HepG2 (cell line): ENCODE measurements around the gene PMM2. TPM values are rescaled to one million over a fixed set of nuclear protein-coding genes. Genes with fewer than 3 reads are reported as not detected.
A peak's percentile ranks its signal among the peaks of the same experiment; 100 is the strongest.

Source experiments
- ATAC-seq: fragments of 200-7000 bp; cut with Tn5 transposase; 3 replicates; pipeline ENCODE4 v1.9.1; 2020; ENCODE audit warnings: mild to moderate bottlenecking, moderate library complexity
- BruUV-seq: library from RNA; stranded (reverse); fragments of 400-500 nt; replicated peaks from 2 replicates; lab custom pipeline; 2021; lab: Mats Ljungman, UMichigan
- CTCF ChIA-PET: fragments of 300-600 bp; formaldehyde crosslinking; extraction: SDS; loops from one replicate; lab custom pipeline; 2021; ENCODE audit warnings: low total read pairs, inconsistent platforms, low intra/inter-chr PET ratio; lab: Yijun Ruan, JAX
- POLR2A ChIA-PET: fragments of 350-600 bp; sonication (Branson Sonifier 250); formaldehyde crosslinking; loops from one replicate; lab custom pipeline; 2020; ENCODE audit warnings: antibody characterized with exemption, inconsistent platforms; lab: Yijun Ruan, JAX
- DNase-seq: peaks from one replicate; pipeline ENCODE4 v3.0.0-alpha.2; 2015; ENCODE audit warnings: low spot score
- FAIRE-seq: peaks from 3 replicates; lab custom pipeline; 2011; peaks lifted over from hg19 to GRCh38; lab: Jason Lieb, UNC
- H2AFZ ChIP-seq: one replicate; pipeline ENCODE4 v1.6.1; 2011; ENCODE audit warnings: low read length, inconsistent platforms
- H3K27ac ChIP-seq: fragments of 300-600 bp; 3 replicates; pipeline ENCODE4 v1.8.0; 2011; ENCODE audit warnings: mixed run types, mild to moderate bottlenecking, mixed read lengths, low read length, inconsistent platforms; ENCODE audit not compliant: insufficient read depth; ENCODE audit errors: extremely low read length
- H3K27me3 ChIP-seq, 2 experiments: fragments of 200-600 bp in 1 of 2; 2 replicates in 1 of 2; 3 replicates in 1 of 2; pipeline versions ENCODE4 v1.6.0 to v1.8.0; 2011; ENCODE audit warnings: low read length in 2 of 2, mild to moderate bottlenecking in 2 of 2, moderate library complexity in 2 of 2, inconsistent platforms in 1 of 2; ENCODE audit not compliant: insufficient read depth in 2 of 2, control insufficient read depth in 1 of 2
- H3K36me3 ChIP-seq, 2 experiments: fragments of 200-600 bp in 1 of 2; replicated peaks in 1 of 2; 2 replicates in 1 of 2; 3 replicates in 1 of 2; pipeline versions ENCODE4 v1.5.1 to v1.8.0; 2011; ENCODE audit warnings: low read length in 2 of 2, inconsistent platforms in 1 of 2; ENCODE audit not compliant: insufficient read depth in 2 of 2, control insufficient read depth in 1 of 2
- H3K4me1 ChIP-seq: 2 replicates; pipeline ENCODE4 v1.5.1; 2012; ENCODE audit warnings: low read length, inconsistent platforms; ENCODE audit not compliant: insufficient read depth
- H3K4me2 ChIP-seq: 2 replicates; pipeline ENCODE4 v1.6.0; 2011; ENCODE audit warnings: low read depth, low read length, inconsistent platforms
- H3K4me3 ChIP-seq, 3 experiments: fragments of 200-600 bp in 1 of 3; sonication (generic), shearing (Covaris generic) in 1 of 3; replicated peaks in 1 of 3; 2 replicates each; pipeline ENCODE4 v1.5.1; 2011 to 2016; ENCODE audit warnings: low read length in 3 of 3, inconsistent platforms in 2 of 3, low read depth in 2 of 3, mild to moderate bottlenecking in 2 of 3, control low read depth in 1 of 3, mixed read lengths in 1 of 3; ENCODE audit not compliant: insufficient read depth in 1 of 3
- H3K79me2 ChIP-seq: one replicate; pipeline ENCODE4 v1.6.1; 2011; ENCODE audit warnings: low read length, inconsistent platforms; ENCODE audit not compliant: insufficient read depth
- H3K9ac ChIP-seq: 2 replicates; pipeline ENCODE4 v1.6.0; 2011; ENCODE audit warnings: mild to moderate bottlenecking, low read depth, low read length, inconsistent platforms; ENCODE audit not compliant: insufficient read depth
- H3K9me3 ChIP-seq: 2 replicates; pipeline ENCODE4 v1.5.1; 2012; ENCODE audit warnings: mild to moderate bottlenecking, low read length
- H4K20me1 ChIP-seq: 2 replicates; pipeline ENCODE4 v1.6.0; 2011; ENCODE audit warnings: inconsistent platforms, mild to moderate bottlenecking, low read length, moderate library complexity; ENCODE audit not compliant: insufficient read depth
- EED ChIP-seq: sonication (generic); formaldehyde crosslinking; IDR thresholded peaks from 2 replicates; pipeline ENCODE4 v1.5.0; 2020; ENCODE audit warnings: mild to moderate bottlenecking, missing genetic modification reagents
- HINFP ChIP-seq: sonication (generic); formaldehyde crosslinking; IDR thresholded peaks from 2 replicates; pipeline ENCODE4 v1.4.0; 2020; ENCODE audit warnings: low read depth, mild to moderate bottlenecking, missing genetic modification reagents
- PCBP1 ChIP-seq: fragments of 200-400 bp; formaldehyde crosslinking; IDR thresholded peaks from 2 replicates; pipeline ENCODE4 v1.6.1; 2017; ENCODE audit warnings: mild to moderate bottlenecking, low read depth, low read length, borderline replicate concordance
- SP1 ChIP-seq, 2 experiments: fragments of 450-650 bp in 1 of 2; sonication (generic) in 1 of 2; formaldehyde crosslinking in 1 of 2; IDR thresholded peaks; 2 replicates each; pipeline versions ENCODE4 v1.4.0 to v1.6.1; 2016 to 2020; ENCODE audit warnings: missing genetic modification reagents in 1 of 2
- ZBTB46 ChIP-seq: sonication (generic); formaldehyde crosslinking; IDR thresholded peaks from 2 replicates; pipeline ENCODE4 v1.4.0; 2020; ENCODE audit warnings: mild to moderate bottlenecking, missing genetic modification reagents, borderline replicate concordance
- ZFP91 ChIP-seq: sonication (generic); formaldehyde crosslinking; IDR thresholded peaks from 2 replicates; pipeline ENCODE4 v1.9.0; 2022; ENCODE audit warnings: missing genetic modification reagents, mild to moderate bottlenecking, borderline replicate concordance
- ZNF180 ChIP-seq: sonication (generic); formaldehyde crosslinking; IDR thresholded peaks from 2 replicates; pipeline ENCODE4 v1.4.0; 2020; ENCODE audit warnings: low read depth, missing genetic modification reagents, borderline replicate concordance
- ZNF263 ChIP-seq: sonication (generic); formaldehyde crosslinking; IDR thresholded peaks from 2 replicates; pipeline ENCODE4 v1.4.0; 2020; ENCODE audit warnings: missing genetic modification reagents
- ZNF451 ChIP-seq: sonication (generic); formaldehyde crosslinking; IDR thresholded peaks from 2 replicates; pipeline ENCODE4 v1.5.0; 2020; ENCODE audit warnings: mild to moderate bottlenecking, missing genetic modification reagents
- ZNF746 ChIP-seq: sonication (generic); formaldehyde crosslinking; IDR thresholded peaks from 2 replicates; pipeline ENCODE4 v1.8.0; 2022; ENCODE audit warnings: mild to moderate bottlenecking, missing genetic modification reagents
- ZSCAN12 ChIP-seq: sonication (generic); formaldehyde crosslinking; IDR thresholded peaks from 2 replicates; pipeline ENCODE4 v1.9.0; 2021; ENCODE audit warnings: mild to moderate bottlenecking, missing genetic modification reagents
- WGBS: methylation state at CpG from one replicate; pipeline ENCODE4 v1.1.6; 2017; ENCODE audit warnings: low lambda C conversion rate; 5-methylcytosine and 5-hydroxymethylcytosine counted together
- in situ Hi-C: cut with HindIII; loops from 2 replicates; pipeline ENCODE4 v1.10.0; 2017; ENCODE audit warnings: low pct_unique_long_range_greater_than_20kb; ENCODE audit not compliant: extremely low pct_ligation_motif_present
- intact Hi-C: fragments of 100-400 bp; cut with micrococcal nuclease; formaldehyde crosslinking; loops from one replicate; pipeline ENCODE4 v1.10.0; 2022; ENCODE audit not compliant: unreplicated experiment
- polyA plus RNA-seq, 8 experiments: library from polyadenylated mRNA; depleted of rRNA in 3 of 8; stranded (reverse) in 7 of 8; unstranded in 1 of 8; fragments of >200 nt; fragmentation: Illumina TruSeq in 4 of 8; extraction: Trizol in 4 of 8; gene quantifications; 2 replicates each; pipeline versions ENCODE4 v1.2.1 to v1.2.3, GENCODE V29; 2011 to 2016; ENCODE audit warnings: low read depth in 4 of 8, missing spikeins in 1 of 8, mixed read lengths in 1 of 8; ENCODE audit not compliant: insufficient read depth in 1 of 8
- total RNA-seq, 5 experiments: library from RNA; depleted of rRNA; stranded (reverse); fragments of >200 nt; fragmentation: Illumina TruSeq; extraction: Trizol; gene quantifications; 2 replicates each; pipeline ENCODE4 v1.2.3, GENCODE V29; 2016; ENCODE audit warnings: low read depth in 1 of 5
- TF ChIP-seq, protein P1 (sequence below): sonication (generic); formaldehyde crosslinking; IDR thresholded peaks from 2 replicates; pipeline ENCODE4 v1.5.0; 2020; ENCODE audit warnings: missing genetic modification reagents, mild to moderate bottlenecking, borderline replicate concordance

Gene PMM2
- total and polyA plus RNA-seq, 2 of the 13 experiments (the other 11 are each of a cell fraction or from before 2014, with no cell fraction given), result 52.2 to 93.7 TPM

DNA sequence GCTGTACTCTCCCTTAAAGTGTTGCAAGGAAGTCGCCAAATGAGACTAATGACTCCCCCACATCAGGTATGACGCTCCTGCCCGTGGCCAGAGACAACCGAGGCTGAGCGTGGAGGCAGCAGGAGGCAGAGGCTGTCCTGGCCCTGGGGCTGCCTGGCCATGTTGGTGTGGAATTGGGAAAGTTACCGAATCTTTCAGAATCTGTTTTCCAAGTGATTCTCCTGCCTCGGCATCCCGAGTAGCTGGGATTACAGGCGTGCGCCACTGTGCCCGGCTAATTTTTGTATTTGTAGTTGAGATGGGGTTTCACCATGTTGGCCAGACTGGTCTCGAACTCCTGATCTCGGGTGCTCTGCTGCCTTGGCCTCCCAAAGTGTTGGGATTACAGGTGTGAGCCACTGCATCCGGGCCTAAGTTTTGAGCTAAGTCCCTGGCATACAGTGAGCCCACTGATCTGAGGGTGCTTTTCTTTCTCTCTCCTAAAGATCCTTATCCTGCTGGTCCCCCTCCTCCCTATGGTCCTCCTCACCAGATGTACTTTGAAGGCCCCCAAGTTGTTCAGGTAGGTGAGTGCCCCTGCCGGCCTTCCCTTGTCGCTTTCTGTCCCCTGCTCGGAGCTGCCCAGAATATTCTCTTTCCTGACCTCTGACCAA, 85.2 kb downstream of the PMM2 start:
- peaks cover 0 to 3% of the 10 kb centered on the region in 2 experiments; a peak in 1 of 5 replicates for H3K36me3 ChIP-seq
- no peak overlapping the region for H3K9ac ChIP-seq
- 78% methylated on average over 17 of the region's 17 CpGs for WGBS
- TF ChIP-seq ZNF263 (CRISPR knock-in tag) (peak; percentile 94), ZSCAN12 (CRISPR knock-in tag) (no peak), ZNF746 (CRISPR knock-in tag) (no peak), EED (0 out of 2 replicates have a peak, but pooled peaks have one; percentile 44), ZNF451 (CRISPR knock-in tag) (no peak), ZBTB46 (CRISPR knock-in tag) (no peak), PCBP1 (no peak), ZNF180 (CRISPR knock-in tag) (no peak), HINFP (CRISPR knock-in tag) (no peak), ZFP91 (peak; percentile 35; the same call in 1 of the 2 replicates), SP1 (IDR thresholded peaks at IDR 0.05) (no peak), SP1 (CRISPR knock-in tag; IDR thresholded peaks at IDR 0.05) (no peak)
- TF ChIP-seq, protein P1, sequence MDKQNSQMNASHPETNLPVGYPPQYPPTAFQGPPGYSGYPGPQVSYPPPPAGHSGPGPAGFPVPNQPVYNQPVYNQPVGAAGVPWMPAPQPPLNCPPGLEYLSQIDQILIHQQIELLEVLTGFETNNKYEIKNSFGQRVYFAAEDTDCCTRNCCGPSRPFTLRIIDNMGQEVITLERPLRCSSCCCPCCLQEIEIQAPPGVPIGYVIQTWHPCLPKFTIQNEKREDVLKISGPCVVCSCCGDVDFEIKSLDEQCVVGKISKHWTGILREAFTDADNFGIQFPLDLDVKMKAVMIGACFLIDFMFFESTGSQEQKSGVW, result no peak
- no peak overlapping the region for H2AFZ ChIP-seq
- POLR2A ChIA-PET, result interaction anchor here (14.5 kb wide), 1 partner anchor 15 kb away, joined by 235 read pairs; the partner anchor contains the start of gene CARHSP1
- H3K4me1 ChIP-seq, result peaks cover 89% of the 10 kb centered on the region
- H4K20me1 ChIP-seq, result no peaks in the 10 kb centered on the region
- H3K4me2 ChIP-seq, result no peak overlapping the region
- H3K4me3 ChIP-seq, result no peak overlapping the region
- intact Hi-C loops (loop anchor here (5.0 kb wide), 3 partner anchors 66 to 209 kb away; partner anchors contain the start of gene HAPSTR1), in situ Hi-C loops (loop anchor here (5.0 to 25.0 kb wide), 2 partner anchors 221 to 316 kb away; partner anchors contain the start of gene ABAT)
- DNase-seq, result no peak
- ATAC-seq, result no peak
- no peak overlapping the region for H3K27ac ChIP-seq
- no peaks in the 10 kb centered on the region for H3K79me2 ChIP-seq
- no peak for FAIRE-seq
- no TSS peak for BruUV-seq
- CTCF ChIA-PET, result no interaction called here
- H3K27me3 ChIP-seq, result peaks cover 0 to 6% of the 10 kb centered on the region in 2 experiments; a peak in 2 of 5 replicates
- no peaks in the 10 kb centered on the region for H3K9me3 ChIP-seq
